ENCODE measurements around the gene SLC23A1.
"Not testable (repeated sequence)": the region's sequence is repeated elsewhere in the genome, so short reads cannot be mapped to it uniquely, and the experiment has no call there.

SLC23A1 gene

DNA sequence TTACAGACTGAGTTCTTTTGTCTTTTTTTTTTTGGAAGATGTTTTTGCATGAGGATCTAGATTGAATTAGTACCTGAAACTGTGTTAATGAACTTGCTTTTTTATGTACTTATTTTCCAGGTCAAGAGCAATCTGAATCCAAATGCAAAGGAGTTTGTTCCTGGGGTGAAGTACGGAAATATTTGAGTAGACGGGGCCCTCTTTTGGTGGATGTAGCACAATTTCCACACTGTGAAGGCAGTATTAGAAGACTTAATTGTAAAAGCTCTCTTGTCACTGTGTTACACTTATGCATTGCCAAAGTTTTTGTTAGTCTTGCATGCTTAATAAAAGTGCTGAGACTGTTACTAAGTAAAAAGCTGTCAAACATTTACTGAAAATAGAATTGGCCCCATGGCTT, 14.5 kb downstream of the SLC23A1 start:
- no peak for DNase-seq

DNA sequence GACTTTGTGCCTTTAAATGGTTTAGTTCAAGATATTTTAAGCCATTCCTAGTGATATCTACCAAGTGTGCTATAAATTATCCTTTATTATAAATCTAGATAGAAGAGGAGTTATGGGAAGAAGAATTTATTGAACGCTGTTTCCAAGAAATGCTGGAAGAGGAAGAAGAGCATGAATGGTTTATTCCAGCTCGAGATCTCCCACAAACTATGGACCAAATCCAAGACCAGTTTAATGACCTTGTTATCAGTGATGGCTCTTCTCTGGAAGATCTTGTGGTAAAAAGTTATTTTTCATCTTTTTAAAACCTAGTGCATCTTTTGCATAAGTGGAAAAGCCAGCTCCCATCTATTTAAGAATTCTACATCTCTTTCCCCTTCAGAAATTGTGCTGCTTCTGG, 18.6 kb downstream of the SLC23A1 start:
- DNase-seq = no peak

DNA sequence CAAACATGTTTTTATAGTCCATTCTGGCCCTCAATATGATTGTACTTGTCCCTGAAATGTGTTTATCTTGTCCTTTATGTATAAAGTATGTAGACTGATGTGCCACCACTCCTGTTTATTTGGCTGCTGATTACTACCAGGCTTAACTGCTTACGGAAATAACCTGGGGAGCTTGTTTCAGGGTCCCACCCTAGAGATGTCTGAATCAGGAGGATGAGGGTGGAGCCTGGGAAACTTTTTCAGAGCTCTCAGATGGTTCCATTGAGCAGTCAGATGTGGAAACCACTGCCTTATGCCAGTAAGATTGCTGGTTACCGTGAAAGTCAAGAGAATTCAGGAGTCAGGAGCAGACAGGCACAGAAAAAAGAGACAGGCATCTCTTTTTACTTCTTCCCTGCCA, 19.2 kb downstream of the SLC23A1 start:
- DNase-seq = no peak

DNA sequence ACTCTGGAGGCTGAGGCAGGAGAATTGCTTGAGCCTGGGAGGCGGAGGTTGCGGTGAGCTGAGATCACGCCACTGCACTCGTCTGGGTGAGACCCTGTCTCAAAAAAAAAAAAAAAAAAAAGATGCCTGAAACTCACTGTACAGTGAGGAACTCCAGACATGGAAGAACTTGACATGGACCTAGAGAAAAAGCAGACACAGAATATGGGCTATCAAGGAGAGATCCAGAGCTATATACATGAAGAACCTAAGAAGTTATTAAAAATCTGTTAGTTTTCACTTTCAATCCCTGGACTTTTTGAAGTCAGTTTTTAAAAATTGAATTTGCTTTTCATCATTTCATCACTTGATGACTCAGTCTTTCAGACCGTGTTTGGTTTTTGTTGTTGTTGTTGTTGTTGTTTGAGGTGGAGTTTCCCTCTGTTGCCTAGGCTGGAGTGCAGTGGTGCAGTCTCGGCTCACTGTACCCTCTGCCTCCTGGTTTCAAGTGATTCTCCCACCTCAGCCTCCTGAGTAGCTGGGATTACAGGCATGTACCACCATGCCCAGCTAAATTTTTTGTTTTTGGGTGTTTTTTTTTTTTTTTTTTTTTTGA, 21.2 kb downstream of the SLC23A1 start:
- DNase-seq = no peak

DNA sequence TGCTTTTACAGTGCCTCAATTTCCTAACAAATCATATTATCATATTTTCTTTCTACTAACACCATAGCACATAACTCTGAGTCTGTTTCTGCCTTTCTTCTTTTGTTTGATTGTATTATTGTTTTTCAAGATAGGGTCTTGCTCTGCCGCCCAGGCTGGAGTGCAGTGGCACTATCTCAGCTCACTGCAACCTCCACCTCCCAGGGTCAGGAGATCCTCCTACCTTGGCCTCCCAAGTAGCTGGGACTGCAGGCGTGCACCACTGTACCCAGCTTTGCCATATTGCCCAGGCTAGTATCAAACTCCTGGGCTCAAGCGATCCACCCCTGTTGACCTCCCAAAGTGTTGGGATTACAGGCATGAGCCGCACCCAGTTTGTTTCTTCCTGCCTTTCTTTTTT, 22.7 kb downstream of the SLC23A1 start:
- no peak for DNase-seq

DNA sequence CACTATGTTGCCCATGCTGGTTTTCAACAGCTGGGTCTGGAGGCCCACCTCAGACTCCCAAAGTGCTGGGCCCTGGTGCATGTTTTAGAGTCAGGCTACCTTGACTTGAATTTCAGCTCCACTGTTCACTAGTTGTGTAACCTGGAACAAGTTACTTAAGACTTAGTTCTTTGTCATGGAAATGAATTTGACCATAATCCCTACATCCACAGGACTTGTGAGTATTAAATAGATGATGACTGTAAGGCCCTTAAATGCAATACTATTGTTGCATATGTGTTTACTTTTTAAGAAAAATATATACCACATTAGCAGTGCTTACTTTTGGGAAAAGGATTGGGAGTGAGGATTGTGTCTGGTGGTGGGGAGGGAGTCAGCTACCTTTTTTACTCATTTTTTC, 25.0 kb downstream of the SLC23A1 start:
- DNase-seq = no peak

DNA sequence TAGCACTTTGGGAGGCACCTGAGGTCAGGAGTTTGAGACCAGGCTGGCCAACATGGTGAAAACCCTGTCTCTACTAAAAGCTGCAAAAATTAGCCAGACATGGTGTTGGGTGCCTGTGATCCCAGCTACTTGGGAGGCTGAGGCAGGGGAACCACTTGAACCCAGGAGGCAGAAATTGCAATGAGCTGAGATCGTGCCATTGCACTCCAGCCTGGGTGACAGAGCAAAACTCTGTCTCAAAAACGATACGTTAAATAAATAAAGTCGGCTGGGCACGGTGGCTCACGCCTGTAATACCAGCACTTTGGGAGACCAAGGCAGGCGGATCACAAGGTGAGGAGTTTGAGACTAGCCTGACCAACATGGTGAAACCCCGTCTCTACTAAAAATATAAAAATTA, 27.2 kb downstream of the SLC23A1 start:
- not testable (repeated sequence) for DNase-seq

DNA sequence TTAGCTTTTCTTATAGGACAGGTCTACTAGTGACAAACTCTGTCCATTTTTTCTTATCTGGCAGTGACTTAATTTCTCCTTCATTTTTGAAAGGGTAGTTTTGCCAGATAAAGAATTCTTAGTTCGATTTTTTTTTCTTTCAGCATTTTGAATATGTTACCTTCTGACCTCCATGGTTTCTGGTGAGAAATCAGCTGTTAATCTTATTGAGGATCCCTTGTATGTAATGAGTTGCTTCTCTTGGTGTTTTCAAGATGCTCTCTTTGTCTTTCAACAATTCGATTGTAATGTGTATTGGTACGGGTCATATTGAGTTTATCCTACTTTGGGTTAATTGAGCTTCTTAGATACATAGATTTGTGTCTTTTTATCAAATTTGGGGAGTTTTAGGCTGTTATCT, 28.9 kb downstream of the SLC23A1 start:
- DNase-seq = no peak

DNA sequence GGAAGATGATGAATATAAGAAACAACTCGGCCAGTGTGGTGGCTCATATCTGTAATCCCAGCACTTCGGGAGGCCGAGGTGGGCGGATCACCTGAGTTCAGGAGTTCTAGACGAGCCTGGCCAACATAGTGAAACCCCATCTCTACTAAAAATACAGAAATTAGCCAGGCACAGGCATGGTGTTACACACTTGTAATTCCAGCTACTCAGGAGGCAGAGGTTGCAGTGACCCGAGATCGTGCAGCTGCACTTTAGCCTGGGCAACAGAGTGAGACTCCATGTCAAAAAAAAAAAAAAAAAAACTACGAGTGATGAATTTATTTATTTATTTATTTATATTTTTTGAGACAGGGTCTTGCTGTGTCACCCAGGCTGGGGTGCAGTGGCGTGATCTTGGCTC, 35.2 kb downstream of the SLC23A1 start:
- DNase-seq = not testable (repeated sequence)

DNA sequence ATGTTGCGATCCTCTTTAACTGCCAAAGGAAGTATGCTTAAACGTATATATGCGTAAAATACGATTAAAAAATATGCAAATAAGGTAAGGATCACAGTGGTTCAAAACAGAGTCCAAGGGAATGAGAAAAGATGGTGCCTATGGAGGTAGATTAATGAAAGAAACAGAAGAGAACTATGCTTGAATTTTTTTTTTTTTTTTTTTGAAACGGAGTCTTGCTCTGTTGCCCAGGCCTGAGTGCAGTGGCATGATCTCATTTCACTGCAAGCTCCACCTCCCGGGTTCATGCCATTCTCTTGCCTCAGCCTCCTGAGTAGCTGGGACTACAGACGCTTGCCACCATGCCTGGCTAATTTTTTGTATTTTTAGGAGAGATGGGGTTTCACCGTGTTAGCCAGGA, 37.7 kb downstream of the SLC23A1 start:
- not testable (repeated sequence) for DNase-seq

DNA sequence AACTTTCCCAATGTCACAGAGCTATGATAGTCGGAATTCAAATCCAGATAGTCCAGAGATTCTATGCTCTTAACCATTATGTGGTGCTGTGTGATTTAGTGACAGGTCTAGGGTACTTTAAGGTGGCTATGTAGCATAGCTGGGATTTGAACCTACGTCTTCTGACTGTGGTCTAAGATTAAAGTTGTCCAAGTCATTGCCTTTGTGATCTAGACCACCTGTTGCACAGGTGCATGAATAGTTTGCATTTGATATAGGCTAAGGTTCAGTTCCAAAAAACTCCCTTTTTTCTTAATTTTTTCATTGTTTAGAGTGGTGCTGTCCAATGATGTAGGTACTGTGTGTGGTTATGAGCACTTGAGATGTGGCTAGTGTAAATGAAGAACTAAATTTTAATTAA, 38.9 kb downstream of the SLC23A1 start:
- no peak for DNase-seq

DNA sequence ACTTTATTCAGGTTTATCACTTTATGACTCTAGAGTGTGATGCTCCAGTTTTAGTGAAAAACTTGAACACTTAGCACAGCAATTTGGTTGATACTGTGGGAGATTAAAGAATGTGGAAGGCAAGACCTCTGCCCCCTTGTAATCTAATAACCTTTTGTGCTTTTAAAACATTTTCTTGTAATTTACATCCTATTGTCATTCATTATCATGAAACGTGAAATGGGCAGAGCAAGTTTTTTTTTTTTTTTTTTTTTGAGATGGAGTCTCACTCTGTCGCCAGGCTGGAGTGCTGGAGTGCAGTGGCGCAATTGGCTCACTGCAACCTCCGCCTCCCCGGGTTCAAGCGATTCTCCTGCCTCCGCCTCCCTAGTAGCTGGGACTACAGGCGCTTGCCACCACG, 39.6 kb downstream of the SLC23A1 start:
- no peak for DNase-seq

DNA sequence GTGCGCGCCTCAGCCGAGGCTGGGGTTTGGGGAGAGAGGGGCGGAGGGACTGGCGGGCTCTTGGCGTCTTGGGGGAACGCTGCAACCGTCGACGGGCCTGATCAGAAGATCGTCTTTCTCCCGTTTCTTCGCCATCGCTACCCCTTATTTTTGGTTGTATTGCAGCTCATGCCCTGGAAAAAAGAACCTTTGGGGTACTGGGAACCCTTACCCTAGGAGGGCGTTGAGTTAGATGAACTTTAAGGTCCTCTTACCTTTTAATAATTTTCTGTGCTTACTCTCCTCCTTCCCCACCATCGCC, 40.7 kb downstream of the SLC23A1 start:
- no peak for DNase-seq

DNA sequence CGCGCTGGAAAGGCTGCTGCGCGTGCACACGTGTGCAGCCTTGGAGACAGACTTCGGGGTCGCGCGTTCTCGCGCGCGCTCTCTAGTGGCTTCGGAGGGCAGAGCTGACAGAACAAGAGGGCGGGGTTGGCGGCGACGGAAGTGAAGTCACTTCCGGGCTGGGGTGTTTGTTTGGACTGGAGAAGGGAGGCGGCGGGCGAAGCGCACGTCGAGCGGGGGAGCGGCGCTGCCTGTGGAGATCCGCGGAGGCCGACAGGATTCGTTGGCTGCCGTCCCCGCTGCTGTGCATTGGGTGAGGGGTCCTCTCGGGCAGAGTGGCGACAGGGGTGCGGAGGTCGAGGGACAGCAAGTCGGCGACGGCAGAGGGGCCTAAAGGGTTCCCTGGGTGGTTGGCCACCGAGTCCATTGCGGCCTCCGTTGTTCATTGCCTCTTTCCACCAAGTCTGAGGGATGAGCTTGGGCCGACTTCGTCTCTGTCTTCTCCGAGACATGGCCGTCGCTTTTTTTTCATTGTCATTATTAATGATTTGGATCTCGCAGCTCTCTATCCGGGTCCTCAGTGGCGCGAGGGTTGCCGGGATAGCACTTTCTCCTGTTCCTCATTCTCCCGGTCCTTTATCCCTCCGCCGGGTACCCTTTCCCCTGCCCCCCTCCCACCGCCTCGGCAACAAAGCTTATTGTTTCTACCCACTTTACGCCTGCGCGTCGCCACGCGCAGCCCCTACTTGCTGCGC, 41.2 kb downstream of the SLC23A1 start, which contains the start of gene PAIP2:
Gene PAIP2, plus strand, starts transcription at position 166 of the 734 bp plus-strand sequence. CDS start 21,931 bp downstream, outside the sequence.
- DNase-seq = peak; percentile 96

DNA sequence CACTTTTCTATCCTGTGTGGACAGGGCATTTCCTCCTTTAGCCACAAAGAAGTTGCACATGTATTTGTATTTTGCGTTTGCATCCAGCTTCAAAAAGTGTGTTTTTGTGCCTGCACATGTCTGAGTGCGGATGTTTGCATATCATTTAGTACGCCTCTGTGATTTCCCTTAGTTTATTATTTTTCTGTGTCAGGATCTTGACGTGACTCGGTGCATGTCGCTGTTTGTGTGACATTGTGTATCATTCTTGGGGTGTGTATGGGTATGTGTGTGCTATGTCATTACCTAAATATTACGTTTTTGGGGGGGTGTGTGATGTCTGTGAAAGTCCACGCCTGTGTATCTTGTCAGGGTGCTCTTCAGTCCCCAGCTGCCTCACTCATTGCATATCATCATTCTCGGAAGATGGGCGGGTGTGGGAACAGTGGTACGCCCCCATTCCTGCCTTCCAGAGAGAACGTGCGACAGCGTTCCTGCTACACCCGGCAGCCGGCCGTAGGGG, 41.9 kb downstream of the SLC23A1 start:
- no peak for DNase-seq

DNA sequence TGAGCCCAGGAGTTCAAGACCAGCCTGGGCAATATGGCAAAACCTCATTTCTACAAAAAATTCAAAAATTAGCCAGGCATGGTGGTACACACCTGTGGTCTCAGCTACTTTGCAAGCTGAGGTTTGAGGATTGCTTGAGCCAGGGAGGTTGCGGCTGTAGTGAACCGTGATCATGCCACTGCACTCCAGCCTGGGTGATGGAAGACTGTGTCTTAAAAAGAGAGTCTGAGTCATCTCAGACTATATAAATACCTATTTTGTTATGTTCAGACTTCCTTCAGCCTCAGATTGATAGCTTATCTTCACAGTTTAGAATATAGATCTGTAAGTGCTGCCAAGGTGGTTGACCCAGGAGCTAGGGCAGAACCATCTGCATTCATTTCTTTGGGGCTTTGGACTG, 43.0 kb downstream of the SLC23A1 start:
- no peak for DNase-seq

DNA sequence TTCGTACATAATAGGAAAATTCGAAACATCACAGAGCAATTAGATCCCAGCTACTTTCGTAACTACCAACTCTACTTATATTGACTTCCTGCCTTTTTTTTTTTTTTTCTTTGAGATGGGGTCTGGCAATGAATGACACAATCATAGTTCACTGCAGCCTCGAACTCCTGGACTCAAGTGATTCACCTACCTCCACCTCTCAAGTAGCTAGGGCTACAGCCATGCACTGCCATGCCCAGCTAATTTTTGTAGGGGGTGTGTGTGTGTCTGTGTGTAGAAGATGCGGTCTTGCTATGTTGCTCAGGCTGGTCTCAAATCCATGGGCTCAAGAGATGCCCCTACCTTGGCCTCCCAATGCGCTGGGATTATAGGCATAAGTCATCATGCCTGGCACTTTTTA, 47.3 kb downstream of the SLC23A1 start:
- no peak for DNase-seq

Data from central memory CD4-positive, alpha-beta T cell (primary cell).